ENCODE measurements around the gene ODAPH.
"Not testable (repeated sequence)": the region's sequence is repeated elsewhere in the genome, so short reads cannot be mapped to it uniquely, and the experiment has no call there.

The ODAPH gene

GRCh38 chr4:75542824-75543223 lies 13.0 kb upstream of the ODAPH start:
- ATAC-seq (ENCODE audit: low read depth) (peak; percentile 97), DNase-seq (ENCODE audit: low spot score) (no peak)
- Histone ChIP-seq H3K4me1 (ENCODE audit: insufficient read depth, poor library complexity, severe bottlenecking) (peaks cover 7% of the 10 kb centered on the region), H3K27me3 (ENCODE audit: insufficient read depth, poor library complexity, severe bottlenecking) (no peaks in the 10 kb centered on the region), H3K27ac (ENCODE audit: poor library complexity, severe bottlenecking) (peak overlapping the region; percentile 67), H3K9me3 (ENCODE audit: severe bottlenecking) (no peaks in the 10 kb centered on the region), H3K4me3 (ENCODE audit: severe bottlenecking) (no peak overlapping the region), H3K36me3 (ENCODE audit: low read depth) (no peaks in the 10 kb centered on the region)
- no peak for TF ChIP-seq CTCF (IDR thresholded peaks at IDR 0.05; ENCODE audit: poor library complexity, severe bottlenecking)

- ATAC-seq (ENCODE audit: low read depth); DNase-seq (ENCODE audit: low spot score); H3K4me1 ChIP-seq (ENCODE audit: insufficient read depth, poor library complexity, severe bottlenecking); H3K27me3 ChIP-seq (ENCODE audit: insufficient read depth, poor library complexity, severe bottlenecking); H3K9me3 ChIP-seq (ENCODE audit: severe bottlenecking); H3K36me3 ChIP-seq (ENCODE audit: low read depth); H3K4me3 ChIP-seq (ENCODE audit: severe bottlenecking): not testable (repeated sequence)
- peak overlapping the region; percentile 67 for H3K27ac ChIP-seq (ENCODE audit: poor library complexity, severe bottlenecking)
These were observed 11.6 kb upstream of the ODAPH start for GRCh38 chr4:75544220-75544619.

- no peak for DNase-seq (ENCODE audit: low spot score)
- H3K27ac ChIP-seq (ENCODE audit: poor library complexity, severe bottlenecking) = peak overlapping the region; percentile 67
- TF ChIP-seq CTCF (IDR thresholded peaks at IDR 0.05; ENCODE audit: poor library complexity, severe bottlenecking) = no peak
These were observed 11.0 kb upstream of the ODAPH start for GRCh38 chr4:75544870-75545269.

GRCh38 chr4:75545526-75545925 lies 10.3 kb upstream of the ODAPH start:
- DNase-seq (ENCODE audit: low spot score) = no peak
- Histone ChIP-seq H3K27ac (ENCODE audit: poor library complexity, severe bottlenecking) (no peak overlapping the region), H3K27me3 (ENCODE audit: insufficient read depth, poor library complexity, severe bottlenecking) (no peaks in the 10 kb centered on the region), H3K4me1 (ENCODE audit: insufficient read depth, poor library complexity, severe bottlenecking) (peaks cover 7% of the 10 kb centered on the region), H3K36me3 (ENCODE audit: low read depth) (no peaks in the 10 kb centered on the region), H3K4me3 (ENCODE audit: severe bottlenecking) (no peak overlapping the region), H3K9me3 (ENCODE audit: severe bottlenecking) (no peaks in the 10 kb centered on the region)
- TF ChIP-seq CTCF (IDR thresholded peaks at IDR 0.05; ENCODE audit: poor library complexity, severe bottlenecking) = no peak
- ATAC-seq (ENCODE audit: low read depth) = no peak

More at GRCh38 chr4:75544870-75545269, 11.0 kb upstream of the ODAPH start:
- H3K9me3 ChIP-seq (ENCODE audit: severe bottlenecking) = no peaks in the 10 kb centered on the region
- no peaks in the 10 kb centered on the region for H3K36me3 ChIP-seq (ENCODE audit: low read depth)
- H3K4me1 ChIP-seq (ENCODE audit: insufficient read depth, poor library complexity, severe bottlenecking) = peaks cover 7% of the 10 kb centered on the region
- no peak for ATAC-seq (ENCODE audit: low read depth)
- H3K4me3 ChIP-seq (ENCODE audit: severe bottlenecking) = no peak overlapping the region
- no peaks in the 10 kb centered on the region for H3K27me3 ChIP-seq (ENCODE audit: insufficient read depth, poor library complexity, severe bottlenecking)

- no peak for DNase-seq (ENCODE audit: low spot score)
- Histone ChIP-seq H3K27me3 (ENCODE audit: insufficient read depth, poor library complexity, severe bottlenecking) (no peaks in the 10 kb centered on the region), H3K9me3 (ENCODE audit: severe bottlenecking) (no peaks in the 10 kb centered on the region), H3K4me3 (ENCODE audit: severe bottlenecking) (no peak overlapping the region), H3K27ac (ENCODE audit: poor library complexity, severe bottlenecking) (no peak overlapping the region), H3K36me3 (ENCODE audit: low read depth) (no peaks in the 10 kb centered on the region), H3K4me1 (ENCODE audit: insufficient read depth, poor library complexity, severe bottlenecking) (peaks cover 3% of the 10 kb centered on the region)
- no peak for ATAC-seq (ENCODE audit: low read depth)
- no peak for TF ChIP-seq CTCF (IDR thresholded peaks at IDR 0.05; ENCODE audit: poor library complexity, severe bottlenecking)
These were observed 8.0 kb upstream of the ODAPH start for GRCh38 chr4:75547647-75548387.

Data from RWPE2 (cell line).